HuH-7 (cell line): Measurements from ENCODE around the gene CMTR2.

Experiments
- DNase-seq: peaks from one replicate; pipeline ENCODE4 v3.0.0; 2011; ENCODE audit warnings: low spot score

Gene CMTR2

GRCh38 chr16:71273384-71273783 is 15.8 kb downstream of the CMTR2 start:
- DNase-seq: no peak

GRCh38 chr16:71264299-71264698 is 24.9 kb downstream of the CMTR2 start:
- no peak for DNase-seq

GRCh38 chr16:71263582-71263981 is 25.6 kb downstream of the CMTR2 start:
- no peak for DNase-seq

- no peak for DNase-seq
Observed at GRCh38 chr16:71262391-71262790, 26.8 kb downstream of the CMTR2 start.

- DNase-seq: no peak
Observed at GRCh38 chr16:71260995-71261394, 28.2 kb downstream of the CMTR2 start.

- DNase-seq: no peak
Observed at GRCh38 chr16:71259086-71259485, 30.1 kb downstream of the CMTR2 start.

GRCh38 chr16:71258372-71258771 is 30.8 kb downstream of the CMTR2 start:
- DNase-seq: no peak

GRCh38 chr16:71257768-71258167 is 31.4 kb downstream of the CMTR2 start:
- DNase-seq: no peak

GRCh38 chr16:71255721-71256120 is 33.5 kb downstream of the CMTR2 start:
- DNase-seq: no peak

- DNase-seq: no peak
Observed at GRCh38 chr16:71254832-71255525, 34.2 kb downstream of the CMTR2 start.

GRCh38 chr16:71250461-71251235 is 38.6 kb downstream of the CMTR2 start:
- DNase-seq: no peak

- no peak for DNase-seq
Observed at GRCh38 chr16:71249399-71249798, 39.8 kb downstream of the CMTR2 start.

GRCh38 chr16:71247478-71247877 is 41.7 kb downstream of the CMTR2 start:
- DNase-seq: no peak

- no peak for DNase-seq
Observed at GRCh38 chr16:71246309-71246708, 42.9 kb downstream of the CMTR2 start.

GRCh38 chr16:71244521-71244920 is 44.7 kb downstream of the CMTR2 start:
- no peak for DNase-seq

- DNase-seq: no peak
Observed at GRCh38 chr16:71242601-71243000, 46.6 kb downstream of the CMTR2 start.

GRCh38 chr16:71242036-71242435 is 47.2 kb downstream of the CMTR2 start:
- no peak for DNase-seq
